Sigmoid colon (tissue), 4 donors: ENCODE results near the gene ARVCF.

Experiments used
- CTCF ChIP-seq, 4 experiments: fragments of 450-650 bp in 3 of 4; fragments of 200-600 bp in 1 of 4; IDR thresholded peaks; one replicate each; pipeline ENCODE4 v1.5.1; 2016 to 2019; ENCODE audit warnings: antibody characterized with exemption in 4 of 4, mild to moderate bottlenecking in 3 of 4, moderate library complexity in 2 of 4
- EP300 ChIP-seq, 4 donors: sonication (generic); formaldehyde crosslinking; IDR thresholded peaks; one replicate each; pipeline ENCODE4 v1.6.1; 2017; ENCODE audit warnings: antibody characterized with exemption in 4 of 4
- POLR2A ChIP-seq, 2 donors: fragments of 450-650 bp; IDR thresholded peaks; one replicate each; pipeline ENCODE4 v1.6.1; 2016; ENCODE audit warnings: antibody characterized with exemption in 2 of 2, mild to moderate bottlenecking in 2 of 2, moderate library complexity in 2 of 2
- POLR2AphosphoS5 ChIP-seq, 4 donors: sonication (generic); formaldehyde crosslinking; IDR thresholded peaks; one replicate each; pipeline ENCODE4 v1.6.1; 2017; ENCODE audit warnings: antibody characterized with exemption in 4 of 4

GRCh38 chr22:20055654-20056053 lies 39.0 kb upstream of the ARVCF start:
- TF ChIP-seq CTCF (IDR thresholded peaks at IDR 0.05) (no peak), POLR2A (IDR thresholded peaks at IDR 0.05) (no peak), EP300 (IDR thresholded peaks at IDR 0.05) (no peak), POLR2AphosphoS5 (IDR thresholded peaks at IDR 0.05) (no peak)
